Right lobe of liver (tissue), 6 donors: Measurements from ENCODE around the gene CXCR6. TPM values are rescaled to one million over a fixed set of nuclear protein-coding genes. Genes with fewer than 3 reads are reported as not detected.

ENCODE experiments used
- ATAC-seq, 4 donors: fragments of 200-7000 bp; cut with Tn5 transposase; one replicate each; pipeline ENCODE4 v1.9.1; 2020; ENCODE audit warnings: mild to moderate bottlenecking in 4 of 4, moderate library complexity in 4 of 4
- DNase-seq, 3 donors: peaks; one replicate each; pipeline ENCODE4 v3.0.0-alpha.2; 2020
- H3K27ac ChIP-seq, 3 donors: fragments of 200-600 bp; one replicate each; pipeline ENCODE4 v1.8.0; 2022
- H3K27me3 ChIP-seq, 2 donors: fragments of 200-600 bp; one replicate each; pipeline ENCODE4 v1.8.0; 2022
- H3K36me3 ChIP-seq, 4 donors: fragments of 200-600 bp; sonication (generic) in 1 of 4; one replicate each; pipeline versions ENCODE4 v1.5.1 to v1.8.0; 2017 to 2022; ENCODE audit warnings: control low read depth in 1 of 4
- H3K4me1 ChIP-seq, 4 donors: fragments of 200-600 bp; sonication (generic) in 1 of 4; one replicate each; pipeline versions ENCODE4 v1.5.1 to v1.8.0; 2017 to 2022; ENCODE audit warnings: control low read depth in 1 of 4
- H3K4me3 ChIP-seq, 3 donors: fragments of 200-600 bp; one replicate each; pipeline ENCODE4 v1.8.0; 2022
- H3K9me3 ChIP-seq, 4 donors: fragments of 200-600 bp; sonication (generic) in 1 of 4; one replicate each; pipeline versions ENCODE4 v1.5.1 to v1.8.0; 2017 to 2022; ENCODE audit warnings: control low read depth in 1 of 4
- CTCF ChIP-seq, 4 donors: fragments of 200-600 bp in 3 of 4; fragments of 450-650 bp in 1 of 4; IDR thresholded peaks; one replicate each; pipeline versions ENCODE4 v1.5.1 to v1.8.0; 2016 to 2022; ENCODE audit warnings: antibody characterized with exemption in 4 of 4, mild to moderate bottlenecking in 2 of 4
- POLR2A ChIP-seq: fragments of 450-650 bp; IDR thresholded peaks from one replicate; pipeline ENCODE4 v1.6.1; 2017; ENCODE audit warnings: antibody characterized with exemption, mild to moderate bottlenecking
- WGBS: methylation state at CpG from one replicate; pipeline ENCODE4 v1.1.6; 2018; ENCODE audit warnings: low coverage, low lambda C conversion rate; ENCODE audit not compliant: insufficient coverage; ENCODE audit errors: missing lambda C conversion rate; 5-methylcytosine and 5-hydroxymethylcytosine counted together
- intact Hi-C, 2 donors: fragments of 100-400 bp; cut with DNase I; formaldehyde crosslinking; loops; one replicate each; pipeline versions ENCODE4 v1.11.2 to v1.14.1; 2022
- total RNA-seq, 6 experiments: library from RNA; depleted of rRNA in 2 of 6; stranded (reverse); fragments of >200 nt in 2 of 6; fragmentation: NEBNext Ultra II Directional in 3 of 6; extraction: Animal tissue kit (Norgen Biotek cat#: 25700) in 3 of 6; gene quantifications; one replicate each; pipeline versions ENCODE4 v1.1.0 to v1.2.4, GENCODE V29; 2016 to 2023
- donor health status: DM: no; HTN: yes; CAD: no.
- donor health status: DM: no; HTN: no; CAD: no.
- donor health status: DM: no; HTN: no; CAD: no.
- donor health status: DM: no; HTN: yes; CAD: no.
- donor health status: DM: no; HTN: yes; CAD: no.

CXCR6 gene
- total RNA-seq, 6 experiments from 2014 or later = 0.37 to 1.4 (median 0.76) TPM; not detected in 1

DNA sequence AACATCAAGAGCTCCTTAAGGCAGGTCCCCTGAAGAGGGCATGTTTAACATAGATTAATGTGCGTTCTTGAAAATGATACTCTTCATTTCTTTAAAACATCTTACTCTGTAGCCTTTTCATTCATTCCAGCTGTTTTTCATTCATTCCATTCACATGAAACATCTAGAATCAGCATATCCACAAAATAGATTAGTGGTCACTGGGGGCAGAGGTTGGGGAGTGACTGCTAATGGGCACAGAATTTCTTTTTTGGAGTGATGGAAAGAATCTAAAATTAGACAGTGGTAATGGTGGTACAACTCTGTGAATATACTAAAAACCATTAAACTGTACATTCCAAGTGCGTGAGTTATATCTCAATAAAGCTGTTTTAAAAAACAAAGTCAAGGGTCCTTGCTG is 15.4 kb upstream of the CXCR6 start:
- 100% methylated on average over 2 of the region's 2 CpGs for WGBS
- intact Hi-C loops = loop anchor here (5.0 to 10.0 kb wide), 2 partner anchors 163 to 166 kb away; no protein-coding TSS in a partner anchor
- Histone ChIP-seq H3K27me3 (no peaks in the 10 kb centered on the region), H3K4me3 (no peak overlapping the region), H3K27ac (no peak overlapping the region), H3K4me1 (no peaks in the 10 kb centered on the region), H3K36me3 (peaks cover 0 to 51% (median 15%) of the 10 kb centered on the region in 4 donors), H3K9me3 (no peaks in the 10 kb centered on the region)
- no peak for TF ChIP-seq CTCF (IDR thresholded peaks at IDR 0.05)
- TF ChIP-seq POLR2A = no peak
- no peak for ATAC-seq
- no peak for DNase-seq

DNA sequence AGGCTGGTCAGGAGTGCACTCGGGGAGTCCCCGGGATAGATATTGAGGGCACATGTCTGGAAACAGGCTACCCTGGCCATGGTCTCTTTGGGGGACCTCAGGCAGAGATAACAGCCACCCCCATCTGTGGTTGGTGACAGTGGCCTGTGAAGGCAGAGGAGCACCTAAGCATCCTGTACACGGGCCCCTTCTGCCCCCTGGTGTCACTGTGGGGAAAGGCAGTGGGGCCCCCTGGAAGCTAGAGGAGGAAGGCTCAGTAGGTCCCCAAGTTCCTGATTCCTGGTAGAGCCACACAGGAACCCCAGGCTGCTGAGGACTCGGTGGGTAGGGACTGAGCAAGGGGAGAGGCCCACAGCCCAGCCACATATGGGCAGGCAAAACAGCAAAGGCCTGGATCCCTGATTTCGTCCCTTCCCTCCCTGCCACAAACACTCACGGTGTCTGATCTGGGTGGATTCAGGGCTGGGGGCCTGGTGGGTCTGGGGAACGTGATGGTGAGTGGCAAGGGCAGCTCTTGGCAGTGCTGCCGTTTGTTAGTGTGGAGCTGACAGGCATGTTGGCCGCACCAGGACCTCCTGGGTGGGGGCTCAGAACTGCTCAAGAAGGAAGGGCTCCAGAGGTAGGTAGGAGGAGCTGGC is 14.1 kb upstream of the CXCR6 start:
- peak in 1 of 3 donors; percentile 44 for DNase-seq
- peaks cover 0 to 48% (median 13%) of the 10 kb centered on the region in 4 donors for H3K36me3 ChIP-seq

GRCh38 chr3:45931496-45931895 is 11.8 kb upstream of the CXCR6 start:
- intact Hi-C loops = no loop called here
- 90% methylated on average over 4 of the region's 6 CpGs for WGBS
- DNase-seq (no peak), ATAC-seq (no peak)
- no peak for TF ChIP-seq POLR2A
- TF ChIP-seq CTCF (IDR thresholded peaks at IDR 0.05) = no peak
- Histone ChIP-seq H3K27me3 (no peaks in the 10 kb centered on the region), H3K4me3 (no peak overlapping the region), H3K36me3 (peaks cover 0 to 70% (median 16%) of the 10 kb centered on the region in 4 donors), H3K27ac (no peak overlapping the region), H3K4me1 (no peaks in the 10 kb centered on the region), H3K9me3 (no peaks in the 10 kb centered on the region)

More for the DNA sequence above, 14.1 kb upstream of the CXCR6 start:
- WGBS = 44% methylated on average over 4 of the region's 9 CpGs
- no peaks in the 10 kb centered on the region for H3K27me3 ChIP-seq
- peak; percentile 63 to 77 (median 66) for TF ChIP-seq CTCF (IDR thresholded peaks at IDR 0.05)
- TF ChIP-seq POLR2A = no peak
- no peak overlapping the region for H3K27ac ChIP-seq
- no peaks in the 10 kb centered on the region for H3K4me1 ChIP-seq
- peak; percentile 79 to 90 (median 83) for ATAC-seq
- H3K9me3 ChIP-seq = no peaks in the 10 kb centered on the region
- intact Hi-C loops = loop anchor here (5.0 to 10.0 kb wide), 2 partner anchors 164 to 167 kb away; no protein-coding TSS in a partner anchor
- H3K4me3 ChIP-seq = no peak overlapping the region

- DNase-seq = peak in 1 of 3 donors; percentile 45
- H3K4me1 ChIP-seq = no peaks in the 10 kb centered on the region
- no peaks in the 10 kb centered on the region for H3K9me3 ChIP-seq
- no peak overlapping the region for H3K4me3 ChIP-seq
- no peaks in the 10 kb centered on the region for H3K27me3 ChIP-seq
- peak in 2 of 4 donors; percentile 11 to 29 for ATAC-seq
- WGBS = 90% methylated on average over 4 of the region's 4 CpGs
- H3K36me3 ChIP-seq = peaks cover 0 to 74% (median 17%) of the 10 kb centered on the region in 4 donors
- H3K27ac ChIP-seq = no peak overlapping the region
- intact Hi-C loops = no loop called here
- TF ChIP-seq CTCF (IDR thresholded peaks at IDR 0.05) (no peak), POLR2A (no peak)
These were observed 11.2 kb upstream of the CXCR6 start for GRCh38 chr3:45932112-45932511.
